Measurements from ENCODE around the gene DSG4. TPM values are rescaled to one million over a fixed set of nuclear protein-coding genes. Genes with fewer than 3 reads are reported as not detected.

DSG4 gene
- total RNA-seq, 4 donors from 2014 or later, result not detected

DNA sequence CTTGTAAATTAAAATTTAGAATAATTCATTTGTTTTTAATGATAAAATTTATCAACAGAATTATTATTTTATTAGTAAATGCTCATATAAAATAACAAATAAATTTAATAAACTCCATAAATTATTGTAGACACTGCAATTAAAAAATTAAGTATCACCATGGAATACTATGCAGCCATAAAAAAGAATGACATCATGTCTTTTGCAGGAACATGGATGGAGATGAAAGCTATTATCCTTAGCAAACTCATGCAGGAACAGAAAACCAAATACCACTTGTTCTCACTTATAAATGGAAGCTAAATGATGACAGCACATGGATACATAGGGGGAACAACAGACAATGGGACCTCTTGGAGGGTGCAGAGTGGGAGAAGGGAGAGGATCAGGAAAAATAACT, 41.3 kb downstream of the DSG4 start:
- Histone ChIP-seq H3K36me3 (no peaks in the 10 kb centered on the region), H3K4me1 (no peaks in the 10 kb centered on the region), H3K9me3 (no peaks in the 10 kb centered on the region), H3K27ac (no peak overlapping the region), H3K27me3 (no peaks in the 10 kb centered on the region), H3K4me3 (no peak overlapping the region)
- intact Hi-C loops (cut with DNase I; ENCODE audit: low total_unique reads), result no loop called here
- no peak for DNase-seq
- TF ChIP-seq POLR2AphosphoS5 (IDR thresholded peaks at IDR 0.05) (no peak), EP300 (IDR thresholded peaks at IDR 0.05; ENCODE audit: low read depth) (no peak), POLR2A (IDR thresholded peaks at IDR 0.05) (no peak)
- TF ChIP-seq, protein P1, sequence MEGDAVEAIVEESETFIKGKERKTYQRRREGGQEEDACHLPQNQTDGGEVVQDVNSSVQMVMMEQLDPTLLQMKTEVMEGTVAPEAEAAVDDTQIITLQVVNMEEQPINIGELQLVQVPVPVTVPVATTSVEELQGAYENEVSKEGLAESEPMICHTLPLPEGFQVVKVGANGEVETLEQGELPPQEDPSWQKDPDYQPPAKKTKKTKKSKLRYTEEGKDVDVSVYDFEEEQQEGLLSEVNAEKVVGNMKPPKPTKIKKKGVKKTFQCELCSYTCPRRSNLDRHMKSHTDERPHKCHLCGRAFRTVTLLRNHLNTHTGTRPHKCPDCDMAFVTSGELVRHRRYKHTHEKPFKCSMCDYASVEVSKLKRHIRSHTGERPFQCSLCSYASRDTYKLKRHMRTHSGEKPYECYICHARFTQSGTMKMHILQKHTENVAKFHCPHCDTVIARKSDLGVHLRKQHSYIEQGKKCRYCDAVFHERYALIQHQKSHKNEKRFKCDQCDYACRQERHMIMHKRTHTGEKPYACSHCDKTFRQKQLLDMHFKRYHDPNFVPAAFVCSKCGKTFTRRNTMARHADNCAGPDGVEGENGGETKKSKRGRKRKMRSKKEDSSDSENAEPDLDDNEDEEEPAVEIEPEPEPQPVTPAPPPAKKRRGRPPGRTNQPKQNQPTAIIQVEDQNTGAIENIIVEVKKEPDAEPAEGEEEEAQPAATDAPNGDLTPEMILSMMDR (IDR thresholded peaks at IDR 0.05), result no peak
- in situ Hi-C loops (cut with MboI; ENCODE audit: low pct_ligation_motif_present in 1 of 4, low pct_unique_long_range_greater_than_20kb in 1 of 4, low sequenced_read_pairs in 3 of 4), result loop anchor here in 1 of 4 donors (25.0 kb wide), 1 partner anchor 331 kb away; no protein-coding TSS in a partner anchor

DNA sequence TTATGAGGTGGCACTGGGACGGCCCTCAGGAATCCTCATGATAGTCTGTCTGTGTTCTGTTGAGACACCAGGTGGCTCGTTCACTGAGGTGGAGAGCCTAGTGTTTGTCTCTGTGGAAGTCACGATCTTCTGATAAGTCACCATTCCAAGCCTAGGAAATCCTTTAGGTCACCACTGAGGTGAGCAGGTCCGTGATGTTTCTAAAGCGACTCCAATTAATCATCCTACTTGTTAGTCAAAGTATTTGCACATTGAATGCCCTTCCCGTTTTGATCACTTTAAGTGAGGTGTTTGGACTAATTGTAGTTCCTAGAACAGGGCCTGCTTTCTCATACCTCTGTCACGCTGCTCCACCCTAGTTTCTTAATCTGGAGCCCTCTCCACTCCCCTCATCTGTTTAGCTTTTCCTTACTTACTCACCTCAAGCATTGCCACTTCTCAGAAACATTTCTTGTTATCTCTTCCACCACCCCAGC, 42.9 kb downstream of the DSG4 start:
- H3K9me3 ChIP-seq, result no peaks in the 10 kb centered on the region
- H3K27me3 ChIP-seq, result no peaks in the 10 kb centered on the region
- TF ChIP-seq POLR2AphosphoS5 (IDR thresholded peaks at IDR 0.05) (no peak), POLR2A (IDR thresholded peaks at IDR 0.05) (no peak), EP300 (IDR thresholded peaks at IDR 0.05; ENCODE audit: low read depth) (no peak)
- TF ChIP-seq, protein P1 (IDR thresholded peaks at IDR 0.05), result no peak
- no peaks in the 10 kb centered on the region for H3K4me1 ChIP-seq
- no peak overlapping the region for H3K4me3 ChIP-seq
- no peaks in the 10 kb centered on the region for H3K36me3 ChIP-seq
- H3K27ac ChIP-seq, result no peak overlapping the region
- in situ Hi-C loops (cut with MboI; ENCODE audit: low pct_ligation_motif_present in 1 of 4, low pct_unique_long_range_greater_than_20kb in 1 of 4, low sequenced_read_pairs in 3 of 4) (loop anchor here in 1 of 4 donors (25.0 kb wide), 1 partner anchor 332 kb away; no protein-coding TSS in a partner anchor), intact Hi-C loops (cut with DNase I; ENCODE audit: low total_unique reads) (no loop called here)
- no peak for DNase-seq
- 83 to 88% methylated on average over 5 to 7 of the region's 7 CpGs for WGBS, 2 donors (ENCODE audit: low coverage in 1 of 2)

DNA sequence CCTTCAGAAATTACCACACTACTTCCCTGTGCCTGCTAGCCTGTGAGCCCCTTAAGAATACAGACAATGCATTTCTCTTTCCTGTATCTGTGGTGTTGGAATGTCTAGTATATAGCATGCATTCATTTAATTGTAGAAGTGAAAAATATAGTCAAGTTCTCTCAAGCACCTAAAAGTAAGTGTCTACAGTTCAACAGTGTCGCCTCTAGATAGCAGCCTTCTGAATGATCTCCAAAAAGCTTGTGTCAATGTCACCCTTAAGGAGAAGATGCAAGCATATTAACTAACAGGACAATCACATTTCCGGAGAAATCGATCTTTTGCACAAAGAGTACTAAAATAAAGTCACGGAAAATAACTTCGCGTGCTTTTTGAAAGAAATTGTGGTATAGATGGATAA, 43.5 kb downstream of the DSG4 start:
- Histone ChIP-seq H3K9me3 (no peaks in the 10 kb centered on the region), H3K36me3 (no peaks in the 10 kb centered on the region), H3K4me1 (peaks cover 0 to under 1% (median 0%) of the 10 kb centered on the region in 4 donors), H3K27ac (no peak overlapping the region), H3K27me3 (no peaks in the 10 kb centered on the region), H3K4me3 (no peak overlapping the region)
- TF ChIP-seq, protein P1 (IDR thresholded peaks at IDR 0.05), result no peak
- TF ChIP-seq POLR2A (IDR thresholded peaks at IDR 0.05), result no peak
- TF ChIP-seq POLR2AphosphoS5 (IDR thresholded peaks at IDR 0.05), result no peak
- TF ChIP-seq EP300 (IDR thresholded peaks at IDR 0.05; ENCODE audit: low read depth), result no peak
- intact Hi-C loops (cut with DNase I; ENCODE audit: low total_unique reads), result no loop called here
- 91 to 97% methylated on average over 6 of the region's 6 CpGs for WGBS, 2 donors (ENCODE audit: low coverage in 1 of 2)
- in situ Hi-C loops (cut with MboI; ENCODE audit: low pct_ligation_motif_present in 1 of 4, low pct_unique_long_range_greater_than_20kb in 1 of 4, low sequenced_read_pairs in 3 of 4), result loop anchor here in 1 of 4 donors (25.0 kb wide), 1 partner anchor 333 kb away; no protein-coding TSS in a partner anchor
- no peak for DNase-seq

DNA sequence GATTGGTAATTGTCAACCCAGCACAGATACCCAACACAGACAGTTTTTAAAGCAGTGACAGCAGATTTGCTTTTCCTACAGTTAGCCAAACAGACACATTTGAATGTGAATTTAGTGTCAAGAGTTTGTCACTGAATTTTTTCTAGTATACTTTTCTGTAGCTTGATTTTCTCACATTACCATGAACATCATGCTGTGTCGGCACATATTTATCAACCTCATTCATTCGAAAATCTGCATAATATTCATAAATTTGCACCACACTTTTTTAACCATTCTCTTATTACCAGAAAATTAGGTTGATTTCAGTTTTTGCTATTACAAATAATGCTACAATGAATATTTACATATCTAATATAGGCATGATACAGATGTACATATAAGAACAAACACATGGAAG, 43.9 kb downstream of the DSG4 start:
- Histone ChIP-seq H3K4me1 (peaks cover 0 to 4% (median 0%) of the 10 kb centered on the region in 4 donors), H3K9me3 (no peaks in the 10 kb centered on the region), H3K27ac (no peak overlapping the region), H3K4me3 (no peak overlapping the region), H3K36me3 (no peaks in the 10 kb centered on the region), H3K27me3 (no peaks in the 10 kb centered on the region)
- intact Hi-C loops (cut with DNase I; ENCODE audit: low total_unique reads) (no loop called here), in situ Hi-C loops (cut with MboI; ENCODE audit: low pct_ligation_motif_present in 1 of 4, low pct_unique_long_range_greater_than_20kb in 1 of 4, low sequenced_read_pairs in 3 of 4) (loop anchor here in 1 of 4 donors (25.0 kb wide), 1 partner anchor 333 kb away; no protein-coding TSS in a partner anchor)
- 83 to 86% methylated on average over 2 of the region's 2 CpGs for whole genome bisulfite sequencing, 2 donors (ENCODE audit: low coverage in 1 of 2)
- DNase-seq, result no peak
- TF ChIP-seq POLR2A (IDR thresholded peaks at IDR 0.05) (no peak), POLR2AphosphoS5 (IDR thresholded peaks at IDR 0.05) (no peak)
- TF ChIP-seq, protein P1 (IDR thresholded peaks at IDR 0.05), result no peak

Measured in transverse colon (tissue), 4 donors.